Panc1 (cell line): ENCODE measurements around the gene SARDH. TPM values are rescaled to one million over a fixed set of nuclear protein-coding genes. Genes with fewer than 3 reads are reported as not detected.

Experiments
- ATAC-seq: fragments of 200-7000 bp; cut with Tn5 transposase; 2 replicates; pipeline ENCODE4 v1.9.1; 2020; ENCODE audit warnings: mild to moderate bottlenecking, moderate library complexity
- BruUV-seq: library from RNA; stranded (reverse); fragments of 400-500 nt; replicated peaks from 2 replicates; lab custom pipeline; 2021; lab: Mats Ljungman, UMichigan
- CTCF ChIA-PET: fragments of 300-600 bp; sonication (Branson Sonifier 250); formaldehyde crosslinking; loops from one replicate; lab custom pipeline; 2022; ENCODE audit warnings: antibody characterized with exemption; lab: Charles Lee
- POLR2A ChIA-PET: fragments of 300-600 bp; sonication (Branson Sonifier 250); formaldehyde crosslinking; loops from one replicate; lab custom pipeline; 2022; ENCODE audit warnings: antibody characterized with exemption; lab: Charles Lee
- DNase-seq: peaks from one replicate; pipeline ENCODE4 v3.0.0-alpha.2; 2010; ENCODE audit warnings: low read depth, low spot score
- H3K27ac ChIP-seq: 2 replicates; pipeline ENCODE4 v1.5.1; 2011; ENCODE audit warnings: mild to moderate bottlenecking, low read length, inconsistent platforms
- H3K27me3 ChIP-seq: fragments of 200-500 bp; sonication (Bioruptor generic); 2 replicates; pipeline ENCODE4 v1.6.0; 2014; ENCODE audit warnings: low read length, inconsistent platforms; ENCODE audit not compliant: control insufficient read depth, insufficient read depth
- H3K36me3 ChIP-seq: fragments of 200-500 bp; sonication (Bioruptor generic); 2 replicates; pipeline ENCODE4 v1.5.1; 2014; ENCODE audit warnings: inconsistent platforms, mild to moderate bottlenecking, low read length, moderate library complexity; ENCODE audit not compliant: control insufficient read depth, insufficient read depth
- H3K4me1 ChIP-seq: 2 replicates; pipeline ENCODE4 v1.5.1; 2011; ENCODE audit warnings: inconsistent platforms, mild to moderate bottlenecking, low read length, moderate library complexity; ENCODE audit not compliant: control insufficient read depth, insufficient read depth
- H3K4me3 ChIP-seq, 2 experiments: 2 replicates each; pipeline ENCODE4 v1.5.1; 2011 to 2012; ENCODE audit warnings: low read depth in 2 of 2, low read length in 2 of 2, mild to moderate bottlenecking in 2 of 2, inconsistent platforms in 1 of 2, moderate library complexity in 1 of 2
- H3K9me3 ChIP-seq: fragments of 200-500 bp; sonication (Bioruptor generic); 2 replicates; pipeline ENCODE4 v1.5.1; 2014; ENCODE audit warnings: low read depth, mild to moderate bottlenecking, inconsistent platforms, low read length, moderate library complexity; ENCODE audit not compliant: control insufficient read depth, insufficient read depth
- CTCF ChIP-seq: fragments of 450-650 bp; IDR thresholded peaks from 2 replicates; pipeline ENCODE4 v1.5.1; 2017; ENCODE audit warnings: mild to moderate bottlenecking
- POLR2AphosphoS5 ChIP-seq: IDR thresholded peaks from 2 replicates; pipeline ENCODE4 v1.6.1; 2012; ENCODE audit warnings: mild to moderate bottlenecking, low read depth, low read length, moderate library complexity
- SIN3A ChIP-seq: IDR thresholded peaks from 2 replicates; pipeline ENCODE4 v1.6.1; 2012; ENCODE audit warnings: low read depth, mild to moderate bottlenecking, low read length, moderate library complexity, borderline replicate concordance; ENCODE audit not compliant: insufficient read depth
- TCF7L2 ChIP-seq: IDR thresholded peaks from 2 replicates; pipeline ENCODE4 v1.6.1; 2011; ENCODE audit warnings: mild to moderate bottlenecking, low read depth, low read length, inconsistent platforms
- in situ Hi-C: cut with HindIII; loops from 2 replicates; pipeline ENCODE4 v1.10.0; 2016; ENCODE audit warnings: low sequenced_read_pairs, low pct_unique_long_range_greater_than_20kb
- intact Hi-C: fragments of 100-400 bp; cut with micrococcal nuclease; formaldehyde crosslinking; loops from one replicate; pipeline ENCODE4 v1.10.0; 2022; ENCODE audit not compliant: unreplicated experiment
- total RNA-seq: library from RNA; stranded (reverse); gene quantifications from one replicate; pipeline ENCODE4 v1.2.1, GENCODE V29; 2021; ENCODE audit not compliant: unreplicated experiment
- TF ChIP-seq, protein P1 (sequence below), 2 experiments: IDR thresholded peaks; 2 replicates each; pipeline ENCODE4 v1.6.1; 2011 to 2012; ENCODE audit warnings: low read depth in 2 of 2, control low read depth in 1 of 2, low read length in 1 of 2, mild to moderate bottlenecking in 1 of 2, moderate library complexity in 1 of 2; ENCODE audit not compliant: insufficient read depth in 1 of 2

The SARDH gene
- total RNA-seq, 1 experiment from 2014 or later: 0.13 TPM

GRCh38 chr9:133696071-133696472, 42.1 kb downstream of the SARDH start:
- no peak for ATAC-seq
- CTCF ChIA-PET: no interaction called here
- intact Hi-C loops: no loop called here
- Histone ChIP-seq H3K9me3 (no peaks in the 10 kb centered on the region), H3K27ac (no peak overlapping the region), H3K4me1 (no peaks in the 10 kb centered on the region), H3K36me3 (no peaks in the 10 kb centered on the region), H3K27me3 (0 out of 2 replicates have a peak, but pooled peaks cover 2% of the 10 kb centered on the region), H3K4me3 (no peak overlapping the region)
- POLR2A ChIA-PET: no interaction called here
- no TSS peak for BruUV-seq
- in situ Hi-C loops: no loop called here
- TF ChIP-seq, protein P1, sequence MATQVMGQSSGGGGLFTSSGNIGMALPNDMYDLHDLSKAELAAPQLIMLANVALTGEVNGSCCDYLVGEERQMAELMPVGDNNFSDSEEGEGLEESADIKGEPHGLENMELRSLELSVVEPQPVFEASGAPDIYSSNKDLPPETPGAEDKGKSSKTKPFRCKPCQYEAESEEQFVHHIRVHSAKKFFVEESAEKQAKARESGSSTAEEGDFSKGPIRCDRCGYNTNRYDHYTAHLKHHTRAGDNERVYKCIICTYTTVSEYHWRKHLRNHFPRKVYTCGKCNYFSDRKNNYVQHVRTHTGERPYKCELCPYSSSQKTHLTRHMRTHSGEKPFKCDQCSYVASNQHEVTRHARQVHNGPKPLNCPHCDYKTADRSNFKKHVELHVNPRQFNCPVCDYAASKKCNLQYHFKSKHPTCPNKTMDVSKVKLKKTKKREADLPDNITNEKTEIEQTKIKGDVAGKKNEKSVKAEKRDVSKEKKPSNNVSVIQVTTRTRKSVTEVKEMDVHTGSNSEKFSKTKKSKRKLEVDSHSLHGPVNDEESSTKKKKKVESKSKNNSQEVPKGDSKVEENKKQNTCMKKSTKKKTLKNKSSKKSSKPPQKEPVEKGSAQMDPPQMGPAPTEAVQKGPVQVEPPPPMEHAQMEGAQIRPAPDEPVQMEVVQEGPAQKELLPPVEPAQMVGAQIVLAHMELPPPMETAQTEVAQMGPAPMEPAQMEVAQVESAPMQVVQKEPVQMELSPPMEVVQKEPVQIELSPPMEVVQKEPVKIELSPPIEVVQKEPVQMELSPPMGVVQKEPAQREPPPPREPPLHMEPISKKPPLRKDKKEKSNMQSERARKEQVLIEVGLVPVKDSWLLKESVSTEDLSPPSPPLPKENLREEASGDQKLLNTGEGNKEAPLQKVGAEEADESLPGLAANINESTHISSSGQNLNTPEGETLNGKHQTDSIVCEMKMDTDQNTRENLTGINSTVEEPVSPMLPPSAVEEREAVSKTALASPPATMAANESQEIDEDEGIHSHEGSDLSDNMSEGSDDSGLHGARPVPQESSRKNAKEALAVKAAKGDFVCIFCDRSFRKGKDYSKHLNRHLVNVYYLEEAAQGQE (IDR thresholded peaks at IDR 0.05; ENCODE audit: insufficient read depth in 1 of 2, low read depth in 2 of 2, low read length in 1 of 2): no peak
- TF ChIP-seq POLR2AphosphoS5 (no peak), TCF7L2 (no peak), CTCF (no peak), SIN3A (no peak)
- no peak for DNase-seq

DNA sequence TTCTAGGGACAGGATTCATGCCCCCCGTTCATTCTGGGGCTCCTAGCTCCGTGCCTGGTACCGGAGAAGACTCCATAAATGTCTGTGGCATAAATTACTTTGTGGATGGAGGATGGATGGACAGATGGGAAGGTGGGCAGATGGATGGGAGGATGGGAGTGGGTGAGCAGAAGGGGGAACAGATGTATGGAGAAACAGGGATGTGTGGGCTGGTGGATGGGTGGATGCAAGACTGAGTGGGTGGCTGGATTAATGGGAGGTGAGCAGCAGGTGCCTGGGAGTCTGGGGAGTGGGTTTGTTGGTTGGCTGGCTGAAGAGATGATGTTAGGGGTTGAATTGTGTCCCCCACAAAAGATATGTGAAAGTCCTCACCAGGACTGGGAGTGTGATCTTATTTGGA, 43.5 kb downstream of the SARDH start:
- 0 out of 2 replicates have a peak, but pooled peaks cover 2% of the 10 kb centered on the region for H3K27me3 ChIP-seq
- H3K4me3 ChIP-seq: no peak overlapping the region
- TF ChIP-seq, protein P1 (IDR thresholded peaks at IDR 0.05; ENCODE audit: insufficient read depth in 1 of 2, low read depth in 2 of 2, low read length in 1 of 2): no peak
- intact Hi-C loops (no loop called here), in situ Hi-C loops (no loop called here)
- DNase-seq (no peak), ATAC-seq (no peak)
- no peaks in the 10 kb centered on the region for H3K4me1 ChIP-seq
- H3K27ac ChIP-seq: no peak overlapping the region
- no TSS peak for BruUV-seq
- no peaks in the 10 kb centered on the region for H3K9me3 ChIP-seq
- H3K36me3 ChIP-seq: no peaks in the 10 kb centered on the region
- ChIA-PET CTCF (no interaction called here), POLR2A (no interaction called here)
